Sigmoid colon (tissue), 4 donors: ENCODE results near the gene KRTAP9-1.

Experiments used
- EP300 ChIP-seq, 4 donors: sonication (generic); formaldehyde crosslinking; IDR thresholded peaks; one replicate each; pipeline ENCODE4 v1.6.1; 2017; ENCODE audit warnings: antibody characterized with exemption in 4 of 4
- POLR2A ChIP-seq, 2 donors: fragments of 450-650 bp; IDR thresholded peaks; one replicate each; pipeline ENCODE4 v1.6.1; 2016; ENCODE audit warnings: antibody characterized with exemption in 2 of 2, mild to moderate bottlenecking in 2 of 2, moderate library complexity in 2 of 2
- POLR2AphosphoS5 ChIP-seq, 4 donors: sonication (generic); formaldehyde crosslinking; IDR thresholded peaks; one replicate each; pipeline ENCODE4 v1.6.1; 2017; ENCODE audit warnings: antibody characterized with exemption in 4 of 4
- TF ChIP-seq, protein P1 (sequence below), 4 experiments: fragments of 450-650 bp in 3 of 4; fragments of 200-600 bp in 1 of 4; IDR thresholded peaks; one replicate each; pipeline ENCODE4 v1.5.1; 2016 to 2019; ENCODE audit warnings: antibody characterized with exemption in 4 of 4, mild to moderate bottlenecking in 3 of 4, moderate library complexity in 2 of 4

DNA sequence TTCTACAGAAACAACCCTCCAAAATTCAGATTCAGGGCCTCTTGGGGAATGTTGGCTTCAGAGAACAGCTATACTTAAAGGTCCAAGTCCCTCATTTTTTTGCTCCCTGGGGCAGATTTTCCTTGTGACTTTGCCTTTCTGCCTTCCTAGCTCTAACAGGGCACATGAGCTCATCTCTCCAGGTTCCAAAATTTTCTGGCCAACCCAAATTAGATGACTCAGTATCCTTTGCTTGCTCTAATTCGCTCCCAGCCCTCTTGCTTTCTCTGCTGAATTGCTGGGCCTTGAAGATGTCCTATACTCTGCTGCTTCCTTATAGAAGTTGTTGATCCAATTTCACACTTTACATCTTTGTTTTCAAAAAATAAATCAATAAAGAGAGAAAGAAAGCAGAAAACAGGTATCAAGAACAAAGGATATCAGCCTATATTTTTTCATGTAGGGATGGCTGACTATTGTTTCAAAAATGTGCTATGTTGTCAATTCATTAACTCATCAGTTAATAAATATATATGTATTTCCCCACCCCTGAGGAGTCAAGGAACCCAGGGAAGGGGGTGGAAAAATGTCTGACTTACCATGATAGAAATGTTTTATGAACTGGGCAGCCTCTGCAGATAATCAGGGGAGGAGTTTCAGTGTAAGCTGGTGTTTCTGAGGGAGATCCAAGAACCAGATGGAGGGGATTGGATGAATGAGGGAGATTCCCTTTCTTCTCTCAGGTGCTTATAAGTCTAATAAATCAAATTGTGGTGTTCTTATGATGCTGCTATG is 10.7 kb upstream of the KRTAP9-1 start:
- TF ChIP-seq, protein P1, sequence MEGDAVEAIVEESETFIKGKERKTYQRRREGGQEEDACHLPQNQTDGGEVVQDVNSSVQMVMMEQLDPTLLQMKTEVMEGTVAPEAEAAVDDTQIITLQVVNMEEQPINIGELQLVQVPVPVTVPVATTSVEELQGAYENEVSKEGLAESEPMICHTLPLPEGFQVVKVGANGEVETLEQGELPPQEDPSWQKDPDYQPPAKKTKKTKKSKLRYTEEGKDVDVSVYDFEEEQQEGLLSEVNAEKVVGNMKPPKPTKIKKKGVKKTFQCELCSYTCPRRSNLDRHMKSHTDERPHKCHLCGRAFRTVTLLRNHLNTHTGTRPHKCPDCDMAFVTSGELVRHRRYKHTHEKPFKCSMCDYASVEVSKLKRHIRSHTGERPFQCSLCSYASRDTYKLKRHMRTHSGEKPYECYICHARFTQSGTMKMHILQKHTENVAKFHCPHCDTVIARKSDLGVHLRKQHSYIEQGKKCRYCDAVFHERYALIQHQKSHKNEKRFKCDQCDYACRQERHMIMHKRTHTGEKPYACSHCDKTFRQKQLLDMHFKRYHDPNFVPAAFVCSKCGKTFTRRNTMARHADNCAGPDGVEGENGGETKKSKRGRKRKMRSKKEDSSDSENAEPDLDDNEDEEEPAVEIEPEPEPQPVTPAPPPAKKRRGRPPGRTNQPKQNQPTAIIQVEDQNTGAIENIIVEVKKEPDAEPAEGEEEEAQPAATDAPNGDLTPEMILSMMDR (IDR thresholded peaks at IDR 0.05), result no peak
- TF ChIP-seq POLR2A (IDR thresholded peaks at IDR 0.05), result no peak
- no peak for TF ChIP-seq POLR2AphosphoS5 (IDR thresholded peaks at IDR 0.05)
- no peak for TF ChIP-seq EP300 (IDR thresholded peaks at IDR 0.05)
